HG03066 (cell line): Measurements from ENCODE around the gene SCAMP5.

Source experiments
- ATAC-seq: cut with Tn5 transposase; IDR thresholded peaks from one replicate; pipeline ENCODE4 v1.9.1; 2021; ENCODE audit warnings: low read depth; ENCODE audit not compliant: unreplicated experiment

The SCAMP5 gene

GRCh38 chr15:74995182-74995778 lies at the start of gene SCAMP5:
SCAMP5 (plus strand) TSS chr15:74995563; CDS start chr15:75011840, 16,277 bp downstream.
- peak; percentile 70 for ATAC-seq

DNA sequence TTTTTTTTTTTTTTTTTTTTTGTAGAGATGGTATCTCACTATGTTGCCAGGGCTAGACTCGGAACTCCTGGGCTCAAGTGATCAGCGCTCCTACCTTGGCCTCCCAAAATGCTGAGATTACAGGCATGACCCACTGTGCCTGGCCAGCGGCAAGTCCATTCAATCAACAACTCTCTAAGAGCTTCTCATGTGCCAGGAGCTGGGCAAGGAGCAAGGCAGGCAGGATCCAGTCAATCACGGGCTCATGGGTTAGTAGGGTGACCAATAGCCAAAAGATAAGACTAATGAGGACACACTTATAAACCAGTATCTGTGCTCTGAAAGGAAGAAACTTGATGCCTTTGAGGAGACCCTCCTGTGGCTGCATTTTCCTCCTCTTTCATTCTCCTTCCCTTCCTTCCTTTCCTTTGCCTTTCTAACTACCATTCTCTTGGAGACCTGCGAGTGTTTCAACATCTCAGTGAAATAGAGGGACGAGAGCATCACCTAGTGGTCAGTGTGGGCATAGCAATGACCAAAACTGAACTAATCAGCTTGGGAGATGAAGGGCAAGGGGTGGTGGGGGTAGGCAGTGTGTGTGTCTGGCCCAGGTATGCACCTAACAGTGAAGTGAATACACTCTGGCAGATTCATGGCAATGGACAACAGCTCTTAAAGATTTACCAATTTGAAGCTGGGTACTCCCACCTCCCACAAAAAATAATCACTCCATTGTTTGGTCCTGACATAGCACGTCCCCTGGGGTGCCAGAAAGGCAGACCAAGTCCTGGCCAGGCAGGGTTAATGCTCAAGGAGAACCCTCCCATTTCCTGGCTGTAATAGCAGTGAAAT lies 45.1 kb upstream of the SCAMP5 start:
- no peak for ATAC-seq

- no peak for ATAC-seq
Observed at GRCh38 chr15:74951006-74951405, 44.4 kb upstream of the SCAMP5 start.

- no peak for ATAC-seq
Observed at GRCh38 chr15:74954515-74954914, 40.8 kb upstream of the SCAMP5 start.

- ATAC-seq, result no peak
Observed at GRCh38 chr15:74955017-74955416, 40.3 kb upstream of the SCAMP5 start.

DNA sequence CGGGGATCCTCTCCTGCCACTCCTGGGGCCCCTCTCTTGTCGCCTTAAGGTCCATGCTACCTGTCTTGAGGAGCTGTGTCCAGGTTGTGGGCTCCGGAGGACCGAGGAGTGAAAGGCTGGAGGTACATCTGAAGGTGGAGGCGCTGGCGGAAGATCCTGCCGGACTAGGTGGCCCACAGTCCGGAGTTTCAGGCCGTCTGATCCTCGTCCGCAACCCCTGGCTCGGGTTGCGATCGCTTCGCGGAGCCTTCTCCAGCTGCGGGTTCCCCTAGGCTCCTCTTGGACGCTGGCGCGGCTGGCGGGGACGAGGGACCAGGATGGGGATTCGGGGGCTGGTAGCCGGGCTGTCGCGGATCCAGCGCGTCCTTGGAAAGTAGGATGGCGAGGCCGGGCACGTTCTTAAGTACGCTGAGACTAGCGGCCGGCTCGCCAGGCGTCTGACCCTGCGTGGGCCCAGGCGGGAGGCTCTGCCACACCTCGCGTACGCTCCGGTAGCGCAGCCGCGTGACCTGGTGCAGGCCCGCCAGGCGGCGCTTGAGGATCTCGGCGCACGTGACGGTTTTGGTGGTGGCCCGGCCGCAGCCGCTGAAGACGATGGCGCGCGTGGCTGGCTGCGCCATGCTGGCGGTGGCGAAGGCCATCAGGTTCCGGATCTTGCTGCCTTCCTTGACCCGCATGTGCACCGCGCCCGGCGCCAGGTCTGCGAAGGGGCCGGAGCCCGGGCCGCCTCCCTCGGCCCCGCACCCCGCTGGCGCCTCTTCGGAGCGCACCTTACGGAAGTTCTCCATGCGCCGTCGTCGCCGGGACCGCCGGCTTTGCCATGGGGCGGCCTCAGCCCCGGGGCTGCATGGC lies 39.3 kb upstream of the SCAMP5 start:
- ATAC-seq, result peak; percentile 29

GRCh38 chr15:74956648-74957475 lies 38.5 kb upstream of the SCAMP5 start, which contains the start of gene RPP25:
RPP25 (minus strand) TSS chr15:74956772; CDS start chr15:74956583, 189 bp downstream.
- peak; percentile 67 for ATAC-seq

DNA sequence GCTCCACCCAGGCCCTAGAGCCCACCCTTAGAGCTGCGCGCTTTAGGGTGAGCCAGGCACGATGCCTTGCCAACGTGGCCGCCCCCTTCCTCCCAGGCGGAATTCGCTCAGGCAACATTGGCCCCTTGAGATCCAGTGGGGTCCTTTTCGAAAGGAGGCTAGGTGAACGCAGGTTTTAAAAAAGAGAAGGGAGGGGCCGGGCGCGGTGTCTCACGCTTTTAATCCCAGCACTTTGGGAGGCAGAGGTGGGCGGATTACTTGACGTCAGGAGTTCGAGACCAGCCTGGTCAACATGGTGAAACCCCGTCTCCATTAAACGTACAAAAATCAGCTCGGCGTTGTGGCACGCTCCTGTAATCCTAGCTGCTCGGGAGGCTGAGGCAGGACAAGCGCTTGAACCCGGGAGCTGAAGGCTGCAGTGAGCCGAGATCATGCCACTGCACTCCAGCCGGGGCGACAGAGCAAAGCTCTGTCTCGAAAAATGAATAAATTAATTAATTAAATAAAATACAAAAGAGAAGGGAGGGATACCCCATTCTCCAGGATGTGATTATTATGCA lies 37.8 kb upstream of the SCAMP5 start:
- ATAC-seq, result no peak

- no peak for ATAC-seq
Observed at GRCh38 chr15:74958320-74958907, 36.9 kb upstream of the SCAMP5 start.

GRCh38 chr15:74958908-74959585 lies 36.3 kb upstream of the SCAMP5 start:
- ATAC-seq, result no peak

DNA sequence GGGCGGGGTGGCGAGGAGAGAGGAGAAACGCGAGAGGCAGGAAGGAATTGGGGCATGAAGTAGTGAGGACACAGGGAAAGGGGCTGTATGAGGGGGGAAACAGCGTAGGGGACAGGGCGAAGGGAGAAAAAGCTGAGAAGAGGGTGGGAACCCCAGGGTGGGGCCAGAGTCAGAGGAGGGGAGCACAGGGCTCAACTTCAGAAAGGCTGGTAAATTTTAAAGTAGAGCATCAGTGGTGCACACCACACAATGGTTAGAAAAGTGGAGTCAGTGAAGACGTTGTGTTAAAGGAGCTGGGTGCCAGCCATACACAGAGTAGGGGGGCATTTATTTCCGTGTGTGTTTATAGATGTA lies 35.8 kb upstream of the SCAMP5 start:
- no peak for ATAC-seq

DNA sequence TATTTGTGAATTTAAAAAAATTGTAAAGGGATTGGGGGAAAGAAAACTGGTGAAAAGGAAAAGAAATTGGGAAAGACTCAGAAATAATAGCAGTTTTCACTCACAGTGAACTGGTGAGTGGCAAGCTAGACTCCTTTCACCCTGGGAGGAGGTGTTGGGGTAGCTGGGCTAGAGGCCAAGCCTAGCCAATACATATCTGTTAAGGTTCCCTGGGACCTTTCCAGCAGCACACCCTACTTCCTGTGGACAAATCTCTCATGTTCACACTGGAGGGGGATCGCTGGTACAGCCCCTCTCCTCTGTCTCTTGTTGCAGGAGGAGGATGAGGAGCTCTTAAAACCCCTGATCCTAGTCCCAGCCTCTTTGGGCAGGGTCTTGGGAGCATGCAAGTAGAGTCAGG lies 35.1 kb upstream of the SCAMP5 start:
- no peak for ATAC-seq

- no peak for ATAC-seq
Observed at GRCh38 chr15:74960995-74961588, 34.3 kb upstream of the SCAMP5 start.

DNA sequence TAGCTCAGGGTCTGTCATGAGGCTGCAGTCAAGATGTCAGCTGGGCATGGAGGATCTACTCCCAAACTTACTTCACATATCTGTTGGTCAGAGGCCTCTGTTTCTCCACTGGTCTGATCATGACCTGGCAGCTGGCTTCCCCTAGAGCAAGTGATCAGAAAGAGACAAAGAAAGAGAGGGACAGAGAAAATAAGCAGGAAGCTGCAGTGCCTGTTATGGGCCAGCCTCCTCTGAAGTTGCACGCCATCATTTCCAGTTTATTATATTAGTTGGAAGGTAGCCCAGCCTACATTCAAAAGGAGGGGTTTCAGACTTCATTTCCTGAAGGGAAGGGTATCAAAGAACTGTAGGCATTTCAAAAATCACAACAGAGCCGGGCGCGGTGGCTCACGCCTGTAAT lies 33.7 kb upstream of the SCAMP5 start:
- ATAC-seq, result no peak

GRCh38 chr15:74962219-74962618 lies 33.1 kb upstream of the SCAMP5 start:
- no peak for ATAC-seq

- no peak for ATAC-seq
Observed at GRCh38 chr15:74962671-74963070, 32.7 kb upstream of the SCAMP5 start.

GRCh38 chr15:74963213-74963612 lies 32.1 kb upstream of the SCAMP5 start:
- ATAC-seq, result no peak

GRCh38 chr15:74964794-74965193 lies 30.6 kb upstream of the SCAMP5 start:
- no peak for ATAC-seq

- no peak for ATAC-seq
Observed at GRCh38 chr15:74967670-74968069, 27.7 kb upstream of the SCAMP5 start.
